HepG2 (cell line): ENCODE results near the gene BCAR3. TPM values are rescaled to one million over a fixed set of nuclear protein-coding genes. Genes with fewer than 3 reads are reported as not detected.

Experiments
- CEBPB ChIP-seq: IDR thresholded peaks from 2 replicates; pipeline ENCODE4 v1.6.1; 2011; ENCODE audit warnings: low read depth, low read length, improper control_type of control experiment, borderline replicate concordance
- GFI1 ChIP-seq: sonication (generic); formaldehyde crosslinking; IDR thresholded peaks from 2 replicates; pipeline ENCODE4 v1.5.0; 2020; ENCODE audit warnings: missing genetic modification reagents, mild to moderate bottlenecking, borderline replicate concordance
- HES4 ChIP-seq: sonication (generic); formaldehyde crosslinking; IDR thresholded peaks from 2 replicates; pipeline ENCODE4 v1.9.0; 2021; ENCODE audit warnings: mild to moderate bottlenecking, missing genetic modification reagents, borderline replicate concordance
- LBX2 ChIP-seq: sonication (generic); formaldehyde crosslinking; IDR thresholded peaks from 2 replicates; pipeline ENCODE4 v1.5.0; 2020; ENCODE audit warnings: missing genetic modification reagents, mild to moderate bottlenecking, borderline replicate concordance
- LRRFIP1 ChIP-seq: sonication (generic); formaldehyde crosslinking; conservative IDR thresholded peaks from 2 replicates; pipeline ENCODE4 v1.4.0; 2020; ENCODE audit warnings: missing genetic modification reagents
- NFRKB ChIP-seq: fragments of 450-650 bp; IDR thresholded peaks from 2 replicates; pipeline ENCODE4 v1.6.1; 2017
- ZNF318 ChIP-seq: sonication (generic); formaldehyde crosslinking; IDR thresholded peaks from 2 replicates; pipeline ENCODE4 v1.4.0; 2020; ENCODE audit warnings: mild to moderate bottlenecking, missing genetic modification reagents
- ZNF431 ChIP-seq: sonication (generic); formaldehyde crosslinking; IDR thresholded peaks from 2 replicates; pipeline ENCODE4 v1.9.0; 2022; ENCODE audit warnings: missing genetic modification reagents, low read depth, mild to moderate bottlenecking, borderline replicate concordance
- ZNF646 ChIP-seq: sonication (generic); formaldehyde crosslinking; IDR thresholded peaks from 2 replicates; pipeline ENCODE4 v1.9.0; 2021; ENCODE audit warnings: mild to moderate bottlenecking, missing genetic modification reagents
- polyA plus RNA-seq, 8 experiments: library from polyadenylated mRNA; depleted of rRNA in 3 of 8; stranded (reverse) in 7 of 8; unstranded in 1 of 8; fragments of >200 nt; fragmentation: Illumina TruSeq in 4 of 8; extraction: Trizol in 4 of 8; gene quantifications; 2 replicates each; pipeline versions ENCODE4 v1.2.1 to v1.2.3, GENCODE V29; 2011 to 2016; ENCODE audit warnings: low read depth in 4 of 8, missing spikeins in 1 of 8, mixed read lengths in 1 of 8; ENCODE audit not compliant: insufficient read depth in 1 of 8
- total RNA-seq, 5 experiments: library from RNA; depleted of rRNA; stranded (reverse); fragments of >200 nt; fragmentation: Illumina TruSeq; extraction: Trizol; gene quantifications; 2 replicates each; pipeline ENCODE4 v1.2.3, GENCODE V29; 2016; ENCODE audit warnings: low read depth in 1 of 5

Gene BCAR3
- total and polyA plus RNA-seq, 2 of the 13 experiments (the other 11 are each of a cell fraction or from before 2014, with no cell fraction given), result 3.6 to 4.8 TPM

GRCh38 chr1:93673163-93673829, 8.3 kb downstream of the BCAR3 start (continued):
- TF ChIP-seq ZNF318 (CRISPR knock-in tag) (no peak), NFRKB (no peak), GFI1 (CRISPR knock-in tag) (no peak), LRRFIP1 (CRISPR knock-in tag) (no peak), ZNF646 (CRISPR knock-in tag) (no peak), CEBPB (peak; percentile 69), ZNF431 (no peak), LBX2 (CRISPR knock-in tag) (no peak), HES4 (CRISPR knock-in tag) (no peak)
